HG02763 (cell line): ENCODE results near the gene TBX3.

ENCODE experiments used
- ATAC-seq: cut with Tn5 transposase; IDR thresholded peaks from one replicate; pipeline ENCODE4 v1.9.1; 2021; ENCODE audit warnings: mild to moderate bottlenecking, moderate library complexity; ENCODE audit not compliant: unreplicated experiment

TBX3 gene

DNA sequence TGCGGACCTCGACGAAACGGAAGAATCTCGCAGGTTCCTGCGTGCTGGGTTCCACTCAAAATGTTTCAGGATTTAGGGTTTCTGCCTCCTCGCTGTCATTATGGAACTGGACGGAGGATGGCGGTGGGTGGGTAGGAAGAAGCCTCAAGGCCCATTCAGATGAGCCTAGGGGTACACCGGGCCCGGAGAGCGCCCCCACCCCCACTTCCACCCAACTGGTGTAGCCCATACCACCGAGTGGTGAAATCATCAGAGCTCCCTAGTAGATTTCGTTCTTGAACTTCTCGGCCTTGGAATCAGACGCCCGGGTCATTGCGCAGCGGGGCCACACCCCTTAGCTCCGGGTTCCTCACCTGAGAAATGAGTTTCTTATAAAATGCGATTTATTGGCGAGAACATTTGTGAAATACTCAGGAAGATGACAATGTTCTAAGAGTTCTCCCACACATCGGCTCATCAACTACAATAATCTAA is 13.3 kb upstream of the TBX3 start:
- ATAC-seq, result no peak

- no peak for ATAC-seq
Measured at GRCh38 chr12:114696443-114697242, 12.7 kb upstream of the TBX3 start.

GRCh38 chr12:114695305-114695592 is 11.3 kb upstream of the TBX3 start:
- ATAC-seq, result no peak

GRCh38 chr12:114694436-114695304 is 10.7 kb upstream of the TBX3 start:
- no peak for ATAC-seq

DNA sequence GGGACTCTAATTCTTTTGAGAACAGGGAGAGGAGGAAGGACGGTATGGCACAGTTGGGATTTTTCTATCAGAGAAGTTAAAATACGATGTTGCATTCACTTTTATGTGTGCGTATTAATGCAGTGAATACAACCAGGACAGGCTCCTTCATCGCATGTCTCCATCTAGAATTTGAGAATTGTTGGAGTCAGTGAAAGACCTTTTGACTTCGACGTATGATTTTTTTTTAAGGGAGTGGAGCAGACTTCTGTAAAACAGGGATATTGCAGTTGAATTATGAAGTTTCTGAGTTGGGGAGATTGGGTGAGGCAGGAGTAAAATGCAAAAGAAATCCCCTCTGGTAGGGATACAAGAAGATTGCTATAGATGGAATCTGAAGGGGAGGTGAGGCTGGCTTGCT is 9.6 kb upstream of the TBX3 start:
- no peak for ATAC-seq

DNA sequence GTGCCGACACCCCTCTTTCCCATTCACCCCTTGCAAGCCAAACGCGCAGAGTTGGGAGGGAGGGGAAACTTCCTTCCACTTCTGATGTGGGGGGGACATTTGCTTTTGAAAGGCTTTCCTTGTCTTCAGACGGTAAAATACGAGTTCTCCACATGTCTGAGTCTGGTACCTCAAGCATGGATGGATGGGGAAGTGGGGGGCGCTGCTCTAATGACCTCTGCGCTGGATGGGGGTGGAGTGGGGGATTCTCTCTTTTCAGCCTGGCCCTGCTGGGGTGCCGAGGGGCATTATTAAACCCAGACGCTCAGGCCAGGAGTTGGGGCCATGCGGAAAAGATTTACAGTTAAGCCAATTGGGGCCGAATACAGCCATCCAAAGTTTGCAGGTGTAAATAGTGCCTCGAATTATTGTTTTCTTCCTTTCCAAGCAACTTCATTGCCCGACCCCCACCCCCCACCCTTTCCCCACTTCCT is 9.1 kb upstream of the TBX3 start:
- no peak for ATAC-seq

GRCh38 chr12:114692186-114693058 is 8.4 kb upstream of the TBX3 start:
- ATAC-seq, result no peak

DNA sequence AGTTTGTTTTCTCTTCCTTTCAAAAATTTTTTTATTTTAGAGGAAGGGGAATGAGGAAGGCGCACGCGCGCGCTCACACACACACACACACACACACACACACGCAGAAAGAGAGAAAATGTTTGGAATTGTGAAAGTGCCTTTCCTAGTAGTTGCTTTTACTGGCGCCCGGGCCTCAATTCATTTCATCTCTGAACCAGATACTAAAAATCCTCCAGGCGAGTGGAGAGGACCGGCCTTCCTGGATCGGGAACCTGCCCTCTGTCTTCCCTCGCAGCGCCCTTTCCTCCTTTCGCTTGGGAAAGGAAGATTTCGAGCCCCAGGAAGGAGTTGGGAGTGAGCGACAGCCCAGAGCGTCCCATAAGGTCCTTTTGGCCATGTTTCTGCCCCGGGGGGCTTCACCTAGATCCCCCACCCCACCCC is 7.8 kb upstream of the TBX3 start:
- ATAC-seq, result no peak

DNA sequence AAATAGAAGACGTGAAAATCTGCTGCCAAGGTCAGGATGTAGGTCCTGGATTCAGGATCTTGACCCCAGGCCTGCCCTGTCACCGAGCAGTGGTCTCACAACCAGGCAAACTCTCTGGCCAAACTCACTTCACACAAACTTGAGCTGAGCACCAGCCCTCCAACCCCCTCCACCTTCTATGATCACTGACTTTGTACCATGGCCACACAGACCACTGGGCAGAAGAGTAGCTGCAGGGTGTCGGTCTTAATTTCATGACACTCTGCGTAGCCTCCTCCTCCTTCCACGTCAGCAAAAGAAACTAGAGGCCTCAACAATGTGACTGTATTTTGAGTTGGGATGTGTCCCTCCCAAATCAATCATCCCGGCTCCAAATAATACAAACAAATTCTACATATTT is 7.2 kb upstream of the TBX3 start:
- ATAC-seq, result no peak

DNA sequence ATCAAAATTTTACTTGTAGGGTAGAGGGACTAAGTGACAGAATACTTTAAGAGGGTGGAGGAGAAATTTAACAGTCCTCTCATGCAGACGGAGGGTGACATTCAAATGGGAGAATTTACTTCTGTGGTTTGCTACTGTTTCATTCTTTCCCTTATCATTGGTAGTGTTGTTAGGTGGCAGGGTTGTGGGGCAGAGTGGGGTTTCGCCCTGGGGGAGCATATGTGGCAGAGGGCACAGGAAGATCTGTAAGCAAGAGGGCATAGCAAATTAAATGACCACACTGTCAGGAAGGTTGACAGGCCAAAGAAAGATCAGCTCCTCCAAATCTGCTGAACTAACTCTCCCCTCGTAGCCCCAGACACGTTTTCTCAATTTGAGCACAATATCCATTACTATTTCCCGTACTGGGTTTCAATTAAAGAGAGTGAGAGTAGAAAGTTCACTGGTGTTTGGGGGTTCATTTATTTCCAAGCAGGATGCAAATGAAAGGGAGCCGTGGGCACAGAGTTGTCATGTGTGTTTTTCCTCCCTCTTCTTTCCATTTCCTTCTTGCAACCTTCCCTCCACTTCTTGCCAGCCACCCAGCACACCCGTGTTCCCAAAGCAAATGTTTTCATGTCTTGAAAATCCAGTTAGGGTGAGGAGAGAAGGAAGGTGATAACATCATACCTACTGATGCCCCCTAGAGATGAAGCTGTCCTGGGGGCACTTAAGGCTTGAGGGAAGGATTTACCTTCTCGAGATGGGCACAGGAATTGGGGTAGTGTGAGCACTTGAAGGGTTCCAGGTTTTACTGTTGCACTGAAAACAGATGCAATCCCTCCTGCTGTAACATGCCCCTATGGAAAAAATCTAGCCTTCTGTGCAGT is 6.5 kb upstream of the TBX3 start:
- ATAC-seq, result no peak

GRCh38 chr12:114689075-114689994 is 5.4 kb upstream of the TBX3 start:
- ATAC-seq, result no peak

GRCh38 chr12:114688256-114688845 is 4.4 kb upstream of the TBX3 start:
- no peak for ATAC-seq

GRCh38 chr12:114687802-114688201 is 3.8 kb upstream of the TBX3 start:
- no peak for ATAC-seq

DNA sequence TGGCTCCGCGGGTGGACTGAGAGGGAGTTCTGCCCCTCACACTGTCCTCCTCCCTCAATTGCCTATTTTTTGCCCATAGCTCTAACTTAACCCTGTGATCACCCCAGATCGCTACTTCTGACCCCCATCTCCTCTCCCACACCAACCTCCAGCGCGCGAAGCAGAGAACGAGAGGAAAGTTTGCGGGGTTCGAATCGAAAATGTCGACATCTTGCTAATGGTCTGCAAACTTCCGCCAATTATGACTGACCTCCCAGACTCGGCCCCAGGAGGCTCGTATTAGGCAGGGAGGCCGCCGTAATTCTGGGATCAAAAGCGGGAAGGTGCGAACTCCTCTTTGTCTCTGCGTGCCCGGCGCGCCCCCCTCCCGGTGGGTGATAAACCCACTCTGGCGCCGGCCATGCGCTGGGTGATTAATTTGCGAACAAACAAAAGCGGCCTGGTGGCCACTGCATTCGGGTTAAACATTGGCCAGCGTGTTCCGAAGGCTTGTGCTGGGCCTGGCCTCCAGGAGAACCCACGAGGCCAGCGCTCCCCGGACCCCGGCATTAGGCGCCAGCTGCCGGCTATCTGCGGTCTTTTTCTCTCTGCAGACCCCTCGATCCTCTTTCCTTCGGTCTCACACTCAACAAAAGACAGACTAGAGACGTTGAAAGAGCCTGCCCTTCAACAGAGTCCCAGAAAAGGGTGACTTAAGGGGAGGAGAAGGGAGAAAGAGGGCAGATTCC is 3.0 kb upstream of the TBX3 start:
- no peak for ATAC-seq

- no peak for ATAC-seq
Measured at GRCh38 chr12:114686426-114686772, 2.4 kb upstream of the TBX3 start.

GRCh38 chr12:114685869-114686268 is 1.9 kb upstream of the TBX3 start:
- ATAC-seq, result no peak

DNA sequence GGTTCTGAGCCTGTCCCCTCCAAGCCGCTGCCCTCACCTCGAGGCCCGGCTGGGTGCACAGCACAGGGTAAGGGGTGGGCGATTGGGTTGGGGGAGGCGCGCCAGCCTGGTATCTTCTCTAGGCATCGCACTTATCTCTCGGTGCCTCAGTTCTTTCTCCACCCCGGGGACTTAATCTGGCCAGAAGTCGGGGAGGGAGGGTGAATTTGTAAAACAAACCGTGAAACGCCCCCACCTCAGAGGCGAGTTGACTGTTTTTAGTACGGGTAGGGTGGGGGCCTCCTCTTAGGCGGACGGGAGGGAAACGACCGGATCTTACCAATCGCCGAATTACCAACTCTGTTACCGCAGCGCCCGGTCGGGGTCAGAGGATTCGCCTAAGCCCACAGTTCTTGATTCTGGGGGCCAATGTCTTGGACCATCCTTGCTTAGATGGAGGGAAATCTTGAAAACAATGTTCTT is 1.4 kb upstream of the TBX3 start:
- ATAC-seq, result no peak

- no peak for ATAC-seq
Measured at GRCh38 chr12:114684870-114685273, 897 bp upstream of the TBX3 start.
